GM12892 (cell line): ENCODE measurements around the gene IL37.

Experiments used
- POLR2A ChIP-seq: IDR thresholded peaks from 2 replicates; pipeline ENCODE4 v1.6.1; 2011; ENCODE audit warnings: low read depth, low read length, control low read depth
- TAF1 ChIP-seq: IDR thresholded peaks from 2 replicates; pipeline ENCODE4 v1.6.1; 2011; ENCODE audit warnings: low read depth, mild to moderate bottlenecking, control low read depth, low read length, borderline replicate concordance

- TF ChIP-seq POLR2A = no peak
- no peak for TF ChIP-seq TAF1
Observed at GRCh38 chr2:112889976-112890375, 21.0 kb upstream of the IL37 start.
